Measurements from ENCODE around the gene RBPJ. TPM values are rescaled to one million over a fixed set of nuclear protein-coding genes. Genes with fewer than 3 reads are reported as not detected.
A peak's percentile ranks its signal among the peaks of the same experiment; 100 is the strongest.

The RBPJ gene
- total and polyA plus RNA-seq, 2 of the 8 experiments (the other 6 are each of a cell fraction or from before 2014, with no cell fraction given), result 65.5 to 217 TPM

- no peak for DNase-seq (ENCODE audit: low read depth in 1 of 2, low spot score in 2 of 2)
- CTCF ChIA-PET (ENCODE audit: partially characterized antibody), result interaction anchor here (0.6 to 1.2 kb wide), 3 partner anchors 83 to 187 kb away, joined by 3 to 4 read pairs (median 3); no protein-coding TSS in a partner anchor
Observed at GRCh38 chr4:26273616-26273980, 47.2 kb upstream of the RBPJ start.

More at GRCh38 chr4:26273616-26273980, 47.2 kb upstream of the RBPJ start:
- Histone ChIP-seq H2AFZ (ENCODE audit: low read length) (peak overlapping the region; percentile 8), H2BK5ac (ENCODE audit: low read depth, low read length) (no peak overlapping the region), H3K79me2 (ENCODE audit: control insufficient read depth in 1 of 2, insufficient read depth in 2 of 2, low read length in 2 of 2) (no peaks in the 10 kb centered on the region), H2BK15ac (ENCODE audit: low read length) (no peak overlapping the region), H2BK120ac (replicated peaks; ENCODE audit: low read depth, low read length) (no peak overlapping the region), H4K91ac (replicated peaks; ENCODE audit: insufficient read length, low read length) (no peak overlapping the region), H3K14ac (ENCODE audit: insufficient read length) (no peak overlapping the region), H3K4me1 (replicated peaks in 1 of 4; ENCODE audit: control insufficient read depth in 3 of 4, insufficient read depth in 4 of 4, low read length in 3 of 4) (peaks cover 0 to 9% (median 4%) of the 10 kb centered on the region in 4 experiments; a peak in 4 of 7 replicates), H3K27ac (ENCODE audit: low read depth, low read length) (no peak overlapping the region), H3K9me3 (ENCODE audit: insufficient read depth in 2 of 2, low read depth in 1 of 2, low read length in 1 of 2) (no peaks in the 10 kb centered on the region), H3K36me3 (ENCODE audit: control insufficient read depth in 2 of 4, insufficient read depth in 4 of 4, low read length in 3 of 4) (no peaks in the 10 kb centered on the region), H3K27me3 (replicated peaks in 1 of 4; ENCODE audit: control insufficient read depth in 3 of 4, extremely low read depth in 1 of 4, insufficient read depth in 3 of 4, low read length in 3 of 4) (no peaks in the 10 kb centered on the region), H3K23ac (ENCODE audit: insufficient read length) (no peak overlapping the region), H3K23me2 (ENCODE audit: low read depth, low read length) (no peaks in the 10 kb centered on the region), H2BK20ac (ENCODE audit: low read length) (no peak overlapping the region), H3K4ac (replicated peaks; ENCODE audit: insufficient read length, low read depth, low read length) (no peak overlapping the region), H2AK5ac (ENCODE audit: low read depth, low read length) (no peak overlapping the region), H3K18ac (ENCODE audit: extremely low read depth, low read length) (no peak overlapping the region; the same call in 1 of the 2 replicates), H4K20me1 (replicated peaks in 1 of 2; ENCODE audit: control insufficient read depth in 1 of 2, insufficient read depth in 2 of 2, low read length in 2 of 2) (no peaks in the 10 kb centered on the region), H3K4me2 (ENCODE audit: insufficient read depth in 1 of 2, low read depth in 2 of 2, low read length in 2 of 2) (no peak overlapping the region), H3K4me3 (ENCODE audit: extremely low read depth in 1 of 4, insufficient read depth in 2 of 4, low read depth in 3 of 4, low read length in 4 of 4) (no peak overlapping the region), H3K56ac (replicated peaks; ENCODE audit: insufficient read length, low read depth, low read length) (no peak overlapping the region), H3K9ac (replicated peaks in 1 of 4; ENCODE audit: extremely low read depth in 1 of 4, low read depth in 3 of 4, low read length in 3 of 4) (no peak overlapping the region), H2BK12ac (ENCODE audit: low read depth, low read length) (no peak overlapping the region), H4K8ac (ENCODE audit: extremely low read depth, insufficient read depth, low read length) (no peak overlapping the region), H3K79me1 (ENCODE audit: low read depth, low read length) (no peaks in the 10 kb centered on the region; the same call in 1 of the 2 replicates), H4K5ac (ENCODE audit: insufficient read length, low read depth, low read length) (no peak overlapping the region)
- TF ChIP-seq KDM1A (IDR thresholded peaks at IDR 0.05; ENCODE audit: borderline replicate concordance, low read length), result no peak
- peak; percentile 24; the same call in 1 of the 2 replicates for TF ChIP-seq TEAD4 (IDR thresholded peaks at IDR 0.05; ENCODE audit: low read depth, low read length)
- WGBS, 2 experiments (ENCODE audit: extremely low coverage in 1 of 2, insufficient coverage in 1 of 2, insufficient read length in 1 of 2, insufficient replicate concordance in 2 of 2, low coverage in 1 of 2, low lambda C conversion rate in 2 of 2, missing lambda C conversion rate in 1 of 2), result 77% methylated on average over 7 of the region's 8 CpGs; no CpG with 5 or more reads in 1 of the 2 experiments
- no peak for FAIRE-seq
- POLR2A ChIA-PET (ENCODE audit: partially characterized antibody), result interaction anchor here (1.1 kb wide), 1 partner anchor 45 kb away, joined by 3 read pairs; no protein-coding TSS in a partner anchor

All from H1 (cell line).